T-helper 2 cell treated with Interferon-gamma antibody and Interleukin-4, amounts not matched to agents 5 μg/mL and 100 μg/mL, for 36 hours (primary cell): Measurements from ENCODE around the gene LRWD1.
"Not testable (repeated sequence)": the region's sequence is repeated elsewhere in the genome, so short reads cannot be mapped to it uniquely, and the experiment has no call there.

Experiments
- DNase-seq: peaks from one replicate; pipeline ENCODE4 v3.0.0; 2021; ENCODE audit warnings: low spot score
- H3K27ac Mint-ChIP-seq: one replicate; pipeline ENCODE4 v1.8.0; 2021; ENCODE audit warnings: mild to moderate bottlenecking, mixed read lengths
- H3K27me3 Mint-ChIP-seq: one replicate; pipeline ENCODE4 v1.8.0; 2021; ENCODE audit warnings: low read depth, mixed read lengths
- H3K36me3 Mint-ChIP-seq: one replicate; pipeline ENCODE4 v1.8.0; 2021; ENCODE audit warnings: low read depth, mixed read lengths
- H3K4me1 Mint-ChIP-seq: one replicate; pipeline ENCODE4 v1.8.0; 2021; ENCODE audit warnings: low read depth, mixed read lengths
- H3K4me3 Mint-ChIP-seq: one replicate; pipeline ENCODE4 v1.8.0; 2022; ENCODE audit warnings: mild to moderate bottlenecking, moderate library complexity, mixed read lengths
- H3K9me3 Mint-ChIP-seq: one replicate; pipeline ENCODE4 v1.8.0; 2021; ENCODE audit warnings: mixed read lengths

The LRWD1 gene

DNA sequence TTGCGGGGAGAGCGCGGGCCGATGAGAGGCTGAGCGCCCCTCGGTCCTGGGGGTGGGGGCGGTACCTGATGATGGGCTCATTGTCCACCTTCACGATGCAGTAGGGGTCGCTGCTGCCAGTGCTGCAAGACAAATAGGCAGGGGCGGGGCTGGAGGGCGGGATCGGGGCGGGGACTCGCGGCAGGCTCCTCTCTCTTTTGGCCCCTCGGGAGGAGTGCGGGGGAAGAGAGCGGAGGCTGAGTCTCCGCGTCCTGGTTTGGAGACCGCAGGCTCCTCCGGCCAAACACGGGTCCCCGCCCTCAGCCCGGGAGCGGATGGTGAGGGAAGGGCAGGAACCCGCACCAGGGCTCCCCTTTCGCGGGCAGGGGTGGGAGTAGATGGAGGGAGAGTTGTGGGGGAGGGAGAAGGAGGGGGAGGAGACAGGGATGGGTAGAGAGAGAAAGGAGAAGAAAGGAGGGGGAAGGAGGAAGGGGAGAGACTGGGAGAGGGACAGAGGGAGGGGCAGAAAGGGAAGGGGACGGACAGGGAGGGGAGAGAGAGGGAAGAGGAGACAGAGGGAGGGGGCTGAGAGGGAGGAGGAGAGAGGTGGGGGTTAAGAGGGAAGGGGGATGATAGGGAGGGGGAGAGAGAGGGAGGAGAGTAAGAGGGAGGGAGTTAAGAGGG, 47.2 kb downstream of the LRWD1 start:
- H3K4me1 Mint-ChIP-seq, DNase-seq, H3K9me3 Mint-ChIP-seq, H3K4me3 Mint-ChIP-seq, H3K27ac Mint-ChIP-seq, H3K27me3 Mint-ChIP-seq, H3K36me3 Mint-ChIP-seq: not testable (repeated sequence)

DNA sequence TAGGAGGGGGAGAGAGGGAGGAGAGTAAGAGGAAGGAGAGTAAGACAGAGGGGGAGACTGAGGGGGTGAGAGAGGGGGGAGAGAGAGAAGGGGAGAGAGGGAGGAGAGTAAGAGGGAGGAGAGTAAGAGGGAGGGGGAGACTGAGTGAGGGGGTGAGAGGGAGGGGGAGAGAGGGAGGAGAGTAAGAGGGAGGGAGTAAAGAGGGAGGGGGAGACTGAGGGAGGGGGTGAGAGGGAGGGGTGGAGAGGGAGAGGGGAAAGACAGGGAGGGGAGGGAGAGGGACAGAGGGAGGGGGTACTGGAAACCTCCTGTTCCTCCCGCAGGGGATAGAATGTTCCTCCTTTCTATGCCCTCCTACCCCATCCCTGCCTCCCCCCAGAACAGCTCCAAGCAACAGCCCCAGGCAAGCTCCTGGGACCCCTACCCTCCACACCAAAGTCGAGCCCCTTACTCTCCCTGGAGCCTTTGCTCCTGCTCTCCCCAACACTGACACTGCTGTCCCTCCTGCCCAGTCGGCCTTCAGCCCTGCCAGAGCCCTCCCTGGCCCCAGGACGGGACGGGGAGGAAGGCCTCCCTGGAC, 47.9 kb downstream of the LRWD1 start:
- not testable (repeated sequence) for H3K4me3 Mint-ChIP-seq, H3K27me3 Mint-ChIP-seq, H3K9me3 Mint-ChIP-seq, DNase-seq, H3K36me3 Mint-ChIP-seq, H3K4me1 Mint-ChIP-seq, H3K27ac Mint-ChIP-seq

DNA sequence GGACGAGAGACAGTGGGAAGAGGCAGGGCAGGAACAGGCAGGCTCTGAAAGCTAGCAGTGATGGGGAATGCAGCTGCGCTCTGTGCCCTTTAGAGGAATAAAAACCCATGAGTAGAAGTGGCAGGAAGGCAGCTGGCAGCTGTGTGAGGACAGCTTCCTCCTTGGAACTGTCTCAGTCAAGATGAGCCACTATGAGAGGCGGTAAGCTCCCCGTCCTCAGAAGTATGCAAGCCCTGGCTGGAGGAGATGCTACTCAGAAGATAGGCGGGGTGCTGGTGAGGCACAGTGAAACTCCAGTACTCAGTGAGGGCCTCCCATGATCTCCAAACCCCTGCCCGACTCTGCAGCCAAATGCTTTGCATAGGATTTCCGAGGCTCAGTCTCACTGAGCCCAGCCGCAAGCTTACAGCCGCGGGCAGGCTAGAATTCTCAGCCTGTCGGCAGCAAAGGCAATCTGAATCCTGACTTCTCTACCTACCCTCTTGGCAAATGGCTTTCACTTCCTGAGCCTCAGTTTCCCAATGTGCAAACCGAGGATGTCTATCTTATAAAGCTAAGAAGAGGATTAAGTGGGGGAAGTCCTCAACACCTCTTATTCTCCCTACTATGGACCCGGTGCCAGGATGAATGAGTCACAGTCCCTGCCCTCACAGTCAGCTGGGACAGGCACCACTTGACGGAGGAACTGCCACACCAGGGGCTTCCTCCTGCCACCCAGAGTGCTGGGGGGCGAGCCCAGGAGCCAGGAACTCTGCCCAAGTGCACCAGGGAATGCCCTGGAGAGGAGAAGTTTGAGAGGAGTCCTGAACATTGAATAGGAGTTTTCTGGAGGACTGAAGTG, 50.3 kb downstream of the LRWD1 start:
- not testable (repeated sequence) for H3K27ac Mint-ChIP-seq, DNase-seq, H3K4me3 Mint-ChIP-seq, H3K36me3 Mint-ChIP-seq, H3K4me1 Mint-ChIP-seq, H3K27me3 Mint-ChIP-seq, H3K9me3 Mint-ChIP-seq

GRCh38 chr7:102515889-102516288, 51.1 kb downstream of the LRWD1 start:
- H3K4me1 Mint-ChIP-seq, H3K27me3 Mint-ChIP-seq, H3K4me3 Mint-ChIP-seq, DNase-seq, H3K36me3 Mint-ChIP-seq, H3K27ac Mint-ChIP-seq, H3K9me3 Mint-ChIP-seq: not testable (repeated sequence)

DNA sequence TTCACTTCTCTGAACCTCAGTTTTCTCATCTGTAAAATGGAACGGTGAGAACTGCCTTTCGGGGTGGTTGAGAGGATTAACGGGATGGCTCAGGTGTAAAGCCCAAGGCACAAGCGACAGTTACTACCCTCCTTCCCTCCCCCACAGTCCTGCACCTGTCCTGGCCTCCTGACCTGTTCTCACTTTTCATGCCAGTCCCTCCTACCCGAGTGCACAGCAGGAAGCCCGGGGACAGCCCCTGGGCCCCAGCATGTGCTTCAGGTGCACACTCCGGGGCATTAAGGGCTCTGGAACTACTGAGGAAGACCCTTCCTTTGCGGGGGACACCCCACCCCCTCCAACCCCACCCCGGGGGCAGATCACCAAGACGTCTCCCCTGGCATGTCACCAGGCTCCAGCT, 52.2 kb downstream of the LRWD1 start:
- H3K27ac Mint-ChIP-seq, H3K4me1 Mint-ChIP-seq, H3K36me3 Mint-ChIP-seq, H3K4me3 Mint-ChIP-seq, H3K9me3 Mint-ChIP-seq, H3K27me3 Mint-ChIP-seq, DNase-seq: not testable (repeated sequence)

GRCh38 chr7:102517550-102518147, 52.9 kb downstream of the LRWD1 start, which contains the start of gene RASA4B:
RASA4B (minus strand) TSS chr7:102517777; CDS start chr7:102517710, 67 bp downstream.
- H3K36me3 Mint-ChIP-seq, H3K27ac Mint-ChIP-seq, DNase-seq, H3K9me3 Mint-ChIP-seq, H3K27me3 Mint-ChIP-seq, H3K4me1 Mint-ChIP-seq: not testable (repeated sequence)
- peak within 1 kb of the TSS; percentile 51 for H3K4me3 Mint-ChIP-seq

- not testable (repeated sequence) for H3K36me3 Mint-ChIP-seq, H3K27me3 Mint-ChIP-seq, H3K4me1 Mint-ChIP-seq, H3K9me3 Mint-ChIP-seq, H3K4me3 Mint-ChIP-seq, DNase-seq, H3K27ac Mint-ChIP-seq
Observed at GRCh38 chr7:102520797-102521196, 56.0 kb downstream of the LRWD1 start.
